ENCODE measurements around the gene RUNX1.

DNA sequence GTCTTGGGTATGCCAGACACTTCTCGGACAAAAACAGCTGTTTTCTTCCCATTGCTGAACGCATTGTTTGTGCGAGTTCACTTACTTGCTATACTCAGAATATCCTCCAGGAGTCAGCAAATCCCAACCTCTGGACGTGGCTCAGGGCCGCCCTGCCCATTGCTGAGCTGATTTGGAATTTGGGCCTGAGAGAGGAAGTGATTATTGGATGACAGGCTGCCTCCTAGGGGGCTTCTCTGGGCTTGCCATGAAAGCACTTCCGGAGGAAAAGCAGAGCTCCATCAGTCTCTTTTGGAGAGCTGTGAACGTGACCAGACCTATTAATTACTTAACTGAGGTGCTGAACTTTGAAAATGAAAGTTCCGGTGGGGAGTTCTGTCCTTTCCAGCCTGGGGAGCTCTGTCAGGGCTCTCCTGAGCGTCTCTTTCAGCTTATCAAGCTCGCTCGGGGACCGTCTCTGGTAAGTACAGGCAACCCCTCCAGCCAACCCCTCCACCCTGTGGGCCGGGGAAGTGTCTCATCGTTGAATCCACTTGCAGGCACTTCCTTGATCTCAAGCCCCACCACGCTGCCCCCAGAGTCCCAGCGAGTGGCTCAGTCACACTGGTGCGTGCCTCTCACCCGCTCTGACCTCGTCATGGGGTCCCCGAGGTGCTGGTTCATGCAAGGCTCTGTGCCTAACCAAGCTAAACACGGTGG lies 303.4 kb downstream of the RUNX1 start:
- TF ChIP-seq CTCF (IDR thresholded peaks at IDR 0.05) (peak; percentile 71 to 92 (median 86)), POLR2AphosphoS5 (IDR thresholded peaks at IDR 0.05) (no peak)
